PFSK-1 (cell line): ENCODE measurements around the gene ZNF30.
A peak's percentile ranks its signal among the peaks of the same experiment; 100 is the strongest.

Source experiments
- FOXP2 ChIP-seq: optimal IDR thresholded peaks from 2 replicates; pipeline ENCODE3; 2011; ENCODE audit warnings: borderline replicate concordance, control low read depth, inconsistent platforms; ENCODE audit not compliant: insufficient read depth; ENCODE audit errors: extremely low read length, extremely low read depth
- POLR2AphosphoS5 ChIP-seq: IDR thresholded peaks from 2 replicates; pipeline ENCODE4 v1.6.1; 2012; ENCODE audit warnings: low read depth, mild to moderate bottlenecking, control low read depth, low read length, moderate library complexity
- REST ChIP-seq, 2 experiments: IDR thresholded peaks; 2 replicates each; pipeline versions ENCODE4 v1.6.1 to v1.8.0; 2011 to 2012; ENCODE audit warnings: low read depth in 2 of 2, low read length in 2 of 2, control low read depth in 1 of 2, inconsistent platforms in 1 of 2, mild to moderate bottlenecking in 1 of 2, moderate library complexity in 1 of 2; ENCODE audit not compliant: insufficient read depth in 1 of 2
- SIN3A ChIP-seq: IDR thresholded peaks from 2 replicates; pipeline ENCODE4 v1.6.1; 2012; ENCODE audit warnings: mild to moderate bottlenecking, low read length, moderate library complexity, borderline replicate concordance; ENCODE audit not compliant: insufficient read depth
- TAF1 ChIP-seq: IDR thresholded peaks from 2 replicates; pipeline ENCODE4 v1.6.1; 2012; ENCODE audit warnings: low read length, control low read depth, borderline replicate concordance; ENCODE audit not compliant: insufficient read depth

The ZNF30 gene

GRCh38 chr19:34985249-34986022 is 58.7 kb downstream of the ZNF30 start:
- peak in 1 of 2 experiments; percentile 64; a peak in 1 of 4 replicates for TF ChIP-seq REST (IDR thresholded peaks at IDR 0.05; ENCODE audit: insufficient read depth in 1 of 2, low read depth in 2 of 2, low read length in 2 of 2)
- TF ChIP-seq SIN3A, result 0 out of 2 replicates have a peak, but pooled peaks have one; percentile 30
- peak; percentile 97 for TF ChIP-seq FOXP2
- TF ChIP-seq POLR2AphosphoS5, result no peak

- no peak for TF ChIP-seq SIN3A
- no peak for TF ChIP-seq REST (IDR thresholded peaks at IDR 0.05; ENCODE audit: insufficient read depth in 1 of 2, low read depth in 2 of 2, low read length in 2 of 2)
- no peak for TF ChIP-seq FOXP2
- TF ChIP-seq TAF1, result no peak
- TF ChIP-seq POLR2AphosphoS5, result no peak
Measured at GRCh38 chr19:34988119-34988518, 61.4 kb downstream of the ZNF30 start.

GRCh38 chr19:34989298-34989697 is 62.6 kb downstream of the ZNF30 start:
- TF ChIP-seq POLR2AphosphoS5 (no peak), REST (IDR thresholded peaks at IDR 0.05; ENCODE audit: insufficient read depth in 1 of 2, low read depth in 2 of 2, low read length in 2 of 2) (no peak), FOXP2 (no peak), SIN3A (no peak), TAF1 (no peak)

GRCh38 chr19:34990578-34991192 is 64.0 kb downstream of the ZNF30 start:
- TF ChIP-seq SIN3A (no peak), FOXP2 (no peak), TAF1 (no peak), REST (IDR thresholded peaks at IDR 0.05; ENCODE audit: insufficient read depth in 1 of 2, low read depth in 2 of 2, low read length in 2 of 2) (no peak), POLR2AphosphoS5 (no peak)
